Measurements from ENCODE around the gene SPATA32. TPM values are rescaled to one million over a fixed set of nuclear protein-coding genes. Genes with fewer than 3 reads are reported as not detected.
"Not testable (repeated sequence)": the region's sequence is repeated elsewhere in the genome, so short reads cannot be mapped to it uniquely, and the experiment has no call there.

Gene SPATA32
- total RNA-seq, 6 experiments from 2014 or later = not detected

DNA sequence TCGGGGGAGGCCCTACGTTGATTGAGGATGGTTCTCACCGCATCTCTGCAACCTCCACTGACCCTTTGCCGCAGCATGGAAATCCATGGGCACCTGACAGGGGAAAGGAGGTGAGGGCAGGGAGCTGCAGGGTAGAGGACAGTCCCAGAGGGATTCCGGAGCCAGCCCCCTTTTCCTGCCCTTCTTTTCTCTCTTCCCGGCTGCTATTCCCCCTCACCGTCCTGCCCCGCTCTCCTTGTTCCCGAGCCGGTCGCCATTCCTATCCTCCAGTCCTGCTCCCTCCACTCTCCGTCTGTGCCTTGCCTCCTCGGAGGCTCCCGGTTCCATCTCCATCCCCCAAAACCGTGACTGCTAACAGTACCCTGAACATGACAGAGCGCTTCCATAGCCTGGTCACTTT, 4.8 kb downstream of the SPATA32 start:
- Histone ChIP-seq H3K27me3 (no peaks in the 10 kb centered on the region), H3K4me3 (no peak overlapping the region), H3K36me3 (no peaks in the 10 kb centered on the region), H3K4me1 (peaks cover 0 to under 1% (median 0%) of the 10 kb centered on the region in 4 donors), H3K27ac (no peak overlapping the region), H3K9me3 (no peaks in the 10 kb centered on the region)
- no peak for ATAC-seq
- intact Hi-C loops (cut with DNase I) = no loop called here
- WGBS (ENCODE audit: insufficient coverage, low coverage, low lambda C conversion rate, missing lambda C conversion rate) = 58% methylated on average over 9 of the region's 16 CpGs
- no peak for TF ChIP-seq POLR2A (IDR thresholded peaks at IDR 0.05)
- TF ChIP-seq, protein P1, sequence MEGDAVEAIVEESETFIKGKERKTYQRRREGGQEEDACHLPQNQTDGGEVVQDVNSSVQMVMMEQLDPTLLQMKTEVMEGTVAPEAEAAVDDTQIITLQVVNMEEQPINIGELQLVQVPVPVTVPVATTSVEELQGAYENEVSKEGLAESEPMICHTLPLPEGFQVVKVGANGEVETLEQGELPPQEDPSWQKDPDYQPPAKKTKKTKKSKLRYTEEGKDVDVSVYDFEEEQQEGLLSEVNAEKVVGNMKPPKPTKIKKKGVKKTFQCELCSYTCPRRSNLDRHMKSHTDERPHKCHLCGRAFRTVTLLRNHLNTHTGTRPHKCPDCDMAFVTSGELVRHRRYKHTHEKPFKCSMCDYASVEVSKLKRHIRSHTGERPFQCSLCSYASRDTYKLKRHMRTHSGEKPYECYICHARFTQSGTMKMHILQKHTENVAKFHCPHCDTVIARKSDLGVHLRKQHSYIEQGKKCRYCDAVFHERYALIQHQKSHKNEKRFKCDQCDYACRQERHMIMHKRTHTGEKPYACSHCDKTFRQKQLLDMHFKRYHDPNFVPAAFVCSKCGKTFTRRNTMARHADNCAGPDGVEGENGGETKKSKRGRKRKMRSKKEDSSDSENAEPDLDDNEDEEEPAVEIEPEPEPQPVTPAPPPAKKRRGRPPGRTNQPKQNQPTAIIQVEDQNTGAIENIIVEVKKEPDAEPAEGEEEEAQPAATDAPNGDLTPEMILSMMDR (IDR thresholded peaks at IDR 0.05) = no peak
- no peak for DNase-seq

DNA sequence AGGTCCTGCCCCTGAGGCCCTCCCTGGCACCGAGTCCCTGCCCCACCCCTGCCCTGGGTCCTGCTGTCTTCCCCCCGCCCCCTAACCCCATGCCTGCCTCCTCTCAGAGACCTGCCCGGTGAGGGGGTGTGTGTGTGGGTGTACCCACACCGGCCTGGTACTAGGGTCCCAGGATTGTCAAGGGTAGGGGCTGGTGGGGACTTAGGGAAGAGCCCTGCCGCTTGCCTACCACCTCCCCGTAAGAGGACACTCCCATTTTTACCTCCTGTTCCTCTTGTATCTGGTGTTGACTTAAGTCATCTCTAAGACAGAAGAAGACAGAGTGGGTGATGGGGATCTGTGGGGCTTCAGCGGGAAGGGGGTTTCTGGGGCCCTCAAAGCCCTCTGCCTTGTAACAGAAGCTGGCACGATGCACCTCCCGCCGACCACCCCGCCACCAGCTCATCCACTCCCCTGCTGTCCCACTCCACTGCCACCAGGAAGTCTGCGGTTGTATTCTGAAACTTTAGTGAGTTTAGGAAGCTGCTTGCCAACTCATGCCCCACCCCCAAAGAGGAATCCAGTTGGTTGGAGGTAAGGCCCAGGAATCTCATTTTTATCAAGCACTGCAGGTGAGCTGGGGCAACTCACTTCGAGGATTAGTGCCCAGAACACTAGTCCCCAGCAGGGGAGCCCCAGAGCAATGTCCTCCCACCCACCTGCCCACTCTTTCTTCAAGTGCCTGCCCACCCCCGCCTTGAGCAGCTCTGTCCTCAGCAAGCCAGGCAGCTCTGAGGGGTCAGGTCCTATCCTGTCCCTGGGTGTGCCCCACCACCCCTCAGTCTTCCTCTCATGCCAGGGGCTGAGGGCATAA, 5.6 kb downstream of the SPATA32 start:
- no peaks in the 10 kb centered on the region for H3K9me3 ChIP-seq
- no peaks in the 10 kb centered on the region for H3K27me3 ChIP-seq
- H3K27ac ChIP-seq = no peak overlapping the region
- DNase-seq (no peak), ATAC-seq (no peak)
- no peak overlapping the region for H3K4me3 ChIP-seq
- no peaks in the 10 kb centered on the region for H3K36me3 ChIP-seq
- no peaks in the 10 kb centered on the region for H3K4me1 ChIP-seq
- WGBS (ENCODE audit: insufficient coverage, low coverage, low lambda C conversion rate, missing lambda C conversion rate) = 73% methylated on average over 5 of the region's 14 CpGs
- TF ChIP-seq POLR2A (IDR thresholded peaks at IDR 0.05) = no peak
- intact Hi-C loops (cut with DNase I) = no loop called here

DNA sequence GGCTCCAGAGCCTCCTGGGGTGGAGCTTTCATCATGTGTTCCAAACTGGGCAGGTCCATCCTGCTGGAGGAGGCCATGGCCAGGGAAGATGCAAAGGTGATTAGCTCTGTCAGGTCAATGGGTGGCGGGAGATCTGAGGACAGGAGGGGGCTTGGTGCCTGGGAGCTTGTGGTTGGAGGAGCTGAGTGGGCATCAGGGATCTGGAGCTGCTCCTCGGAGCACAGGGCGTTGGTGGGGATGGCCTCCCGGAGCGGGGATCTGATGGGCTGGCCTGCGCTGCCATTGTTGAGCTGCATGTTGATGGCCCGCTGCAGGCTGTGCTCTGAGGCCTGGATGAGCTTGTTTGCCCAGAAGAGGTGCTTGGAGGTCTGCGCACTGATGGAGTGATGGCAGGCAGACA, 6.5 kb downstream of the SPATA32 start:
- no CpG with 5 or more reads among the region's 8 CpGs for WGBS (ENCODE audit: insufficient coverage, low coverage, low lambda C conversion rate, missing lambda C conversion rate)
- Histone ChIP-seq H3K27me3 (no peaks in the 10 kb centered on the region), H3K9me3 (no peaks in the 10 kb centered on the region), H3K4me1 (no peaks in the 10 kb centered on the region), H3K4me3 (no peak overlapping the region), H3K36me3 (no peaks in the 10 kb centered on the region), H3K27ac (no peak overlapping the region)
- intact Hi-C loops (cut with DNase I) = no loop called here
- no peak for TF ChIP-seq POLR2A (IDR thresholded peaks at IDR 0.05)
- TF ChIP-seq, protein P1 (IDR thresholded peaks at IDR 0.05) = no peak
- DNase-seq = no peak
- ATAC-seq = no peak

DNA sequence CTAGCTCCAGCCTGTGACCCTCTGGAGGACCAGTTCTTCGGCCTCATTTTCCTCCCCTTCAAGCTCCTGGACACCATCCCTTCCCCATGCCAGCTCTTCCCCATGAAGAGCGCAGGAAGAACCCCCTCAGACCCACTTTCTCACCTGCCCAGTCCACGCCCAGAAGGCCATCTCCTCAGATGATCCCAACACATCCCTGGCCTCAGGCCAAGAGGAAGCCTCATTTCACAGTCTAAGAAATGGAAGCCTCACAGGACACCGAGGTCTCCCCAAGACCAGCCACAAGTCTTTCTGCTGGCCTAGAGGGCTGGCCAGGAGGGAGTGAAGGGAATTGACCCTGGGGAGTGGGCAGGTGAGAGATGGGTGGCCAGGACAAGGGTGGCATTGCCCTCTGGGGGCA, 8.0 kb downstream of the SPATA32 start:
- intact Hi-C loops (cut with DNase I) = no loop called here
- Histone ChIP-seq H3K36me3 (no peaks in the 10 kb centered on the region), H3K4me3 (no peak overlapping the region), H3K4me1 (no peaks in the 10 kb centered on the region), H3K9me3 (no peaks in the 10 kb centered on the region), H3K27me3 (no peaks in the 10 kb centered on the region), H3K27ac (no peak overlapping the region)
- WGBS (ENCODE audit: insufficient coverage, low coverage, low lambda C conversion rate, missing lambda C conversion rate) = 93% methylated on average over 3 of the region's 4 CpGs
- no peak for TF ChIP-seq POLR2A (IDR thresholded peaks at IDR 0.05)
- TF ChIP-seq, protein P1 (IDR thresholded peaks at IDR 0.05) = no peak
- DNase-seq (no peak), ATAC-seq (no peak)

DNA sequence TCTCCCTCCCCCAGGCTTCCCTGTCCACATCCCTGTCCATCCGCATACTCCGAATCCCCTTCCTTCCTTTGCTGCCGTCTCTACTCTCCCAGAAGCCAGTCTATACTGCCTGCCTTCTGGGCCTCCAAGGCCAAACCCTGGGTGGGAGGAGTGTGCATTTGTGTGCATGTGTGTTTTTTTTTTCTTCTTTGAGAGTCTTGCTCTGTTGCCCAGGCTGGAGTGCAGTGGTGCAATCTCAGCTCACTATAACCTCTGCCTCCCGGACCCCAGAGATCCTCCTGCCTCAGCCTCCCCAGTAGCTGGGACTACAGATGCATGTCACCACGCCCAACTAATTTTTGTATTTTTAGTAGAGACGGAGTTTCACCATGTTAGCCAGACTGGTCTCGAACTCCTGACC, 8.7 kb downstream of the SPATA32 start:
- H3K9me3 ChIP-seq; H3K4me3 ChIP-seq; ATAC-seq; H3K36me3 ChIP-seq; DNase-seq; intact Hi-C loops (cut with DNase I); H3K4me1 ChIP-seq; H3K27ac ChIP-seq; H3K27me3 ChIP-seq: not testable (repeated sequence)
- WGBS (ENCODE audit: insufficient coverage, low coverage, low lambda C conversion rate, missing lambda C conversion rate) = 91% methylated on average over 6 of the region's 7 CpGs
